GM18505 (cell line): ENCODE results near the gene ZNF672.

Experiments
- ATAC-seq: cut with Tn5 transposase; IDR thresholded peaks from one replicate; pipeline ENCODE4 v1.9.1; 2021; ENCODE audit not compliant: unreplicated experiment
- POLR2A ChIP-seq: IDR thresholded peaks from 4 replicates; pipeline ENCODE4 v1.6.1; 2011; ENCODE audit warnings: borderline replicate concordance; ENCODE audit not compliant: insufficient read depth, insufficient read length; ENCODE audit errors: extremely low read depth

ZNF672 gene

GRCh38 chr1:248849637-248850036 lies 11.6 kb downstream of the ZNF672 start:
- ATAC-seq: no peak
- no peak for TF ChIP-seq POLR2A

GRCh38 chr1:248850124-248850523 lies 12.1 kb downstream of the ZNF672 start:
- TF ChIP-seq POLR2A: no peak
- no peak for ATAC-seq

- no peak for ATAC-seq
- no peak for TF ChIP-seq POLR2A
Observed at GRCh38 chr1:248850536-248851251, 12.7 kb downstream of the ZNF672 start.

GRCh38 chr1:248851390-248851789 lies 13.4 kb downstream of the ZNF672 start:
- no peak for TF ChIP-seq POLR2A
- ATAC-seq: no peak

- TF ChIP-seq POLR2A: no peak
- ATAC-seq: peak; percentile 44
Observed at GRCh38 chr1:248852481-248853405, 14.7 kb downstream of the ZNF672 start.

GRCh38 chr1:248853663-248854375 lies 15.8 kb downstream of the ZNF672 start:
- ATAC-seq: no peak

GRCh38 chr1:248855580-248855979 lies 17.6 kb downstream of the ZNF672 start:
- TF ChIP-seq POLR2A: no peak
- ATAC-seq: no peak

More at GRCh38 chr1:248853663-248854375, 15.8 kb downstream of the ZNF672 start:
- TF ChIP-seq POLR2A: no peak

GRCh38 chr1:248856176-248856575 lies 18.2 kb downstream of the ZNF672 start:
- TF ChIP-seq POLR2A: no peak

GRCh38 chr1:248857201-248857600 lies 19.2 kb downstream of the ZNF672 start:
- no peak for ATAC-seq
- no peak for TF ChIP-seq POLR2A

More at GRCh38 chr1:248856176-248856575, 18.2 kb downstream of the ZNF672 start:
- no peak for ATAC-seq

- ATAC-seq: no peak
- no peak for TF ChIP-seq POLR2A
Observed at GRCh38 chr1:248857749-248858095, 19.7 kb downstream of the ZNF672 start.

GRCh38 chr1:248858096-248858890 lies 20.3 kb downstream of the ZNF672 start:
- ATAC-seq: peak; percentile 36
- TF ChIP-seq POLR2A: peak; percentile 62
